Body of pancreas (tissue), 4 donors: Measurements from ENCODE around the gene NLRP7.
"Not testable (repeated sequence)": the region's sequence is repeated elsewhere in the genome, so short reads cannot be mapped to it uniquely, and the experiment has no call there.

Source experiments
- POLR2A ChIP-seq, 3 donors: fragments of 450-650 bp; IDR thresholded peaks; one replicate each; pipeline ENCODE4 v1.6.1; 2016; ENCODE audit warnings: antibody characterized with exemption in 3 of 3, mild to moderate bottlenecking in 2 of 3
- TF ChIP-seq, protein P1 (sequence below), 7 experiments: fragments of 450-650 bp in 4 of 7; fragments of 200-600 bp in 3 of 7; sonication (generic) in 3 of 7; IDR thresholded peaks; one replicate each; pipeline ENCODE4 v1.5.1; 2016 to 2019; ENCODE audit warnings: antibody characterized with exemption in 7 of 7

DNA sequence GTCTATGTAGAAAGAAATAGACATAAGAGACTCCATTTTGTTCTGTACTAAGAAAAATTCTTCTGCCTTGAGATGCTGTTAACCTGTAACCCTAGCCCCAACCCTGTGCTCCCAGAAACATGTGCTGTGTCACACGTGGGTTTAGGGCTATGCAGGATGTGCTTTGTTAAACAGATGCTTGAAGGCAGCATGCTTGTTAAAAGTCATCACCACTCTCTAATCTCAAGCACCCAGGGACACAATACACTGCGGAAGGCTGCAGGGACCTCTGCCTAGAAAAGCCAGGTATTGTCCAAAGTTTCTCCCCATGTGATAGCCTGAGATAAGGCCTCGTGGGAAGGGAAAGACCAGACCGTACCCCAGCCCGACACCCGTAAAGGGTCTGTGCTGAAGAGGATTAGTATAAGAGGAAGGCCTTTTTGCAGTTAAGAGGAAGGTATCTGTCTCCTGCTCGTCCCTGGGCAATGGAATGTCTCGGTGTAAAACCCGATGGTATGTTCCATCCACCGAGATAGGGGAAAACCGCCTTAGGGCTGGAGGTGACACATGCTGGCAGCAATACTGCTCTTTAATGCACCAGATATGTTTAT lies 3.5 kb downstream of the NLRP7 start:
- TF ChIP-seq, protein P1, sequence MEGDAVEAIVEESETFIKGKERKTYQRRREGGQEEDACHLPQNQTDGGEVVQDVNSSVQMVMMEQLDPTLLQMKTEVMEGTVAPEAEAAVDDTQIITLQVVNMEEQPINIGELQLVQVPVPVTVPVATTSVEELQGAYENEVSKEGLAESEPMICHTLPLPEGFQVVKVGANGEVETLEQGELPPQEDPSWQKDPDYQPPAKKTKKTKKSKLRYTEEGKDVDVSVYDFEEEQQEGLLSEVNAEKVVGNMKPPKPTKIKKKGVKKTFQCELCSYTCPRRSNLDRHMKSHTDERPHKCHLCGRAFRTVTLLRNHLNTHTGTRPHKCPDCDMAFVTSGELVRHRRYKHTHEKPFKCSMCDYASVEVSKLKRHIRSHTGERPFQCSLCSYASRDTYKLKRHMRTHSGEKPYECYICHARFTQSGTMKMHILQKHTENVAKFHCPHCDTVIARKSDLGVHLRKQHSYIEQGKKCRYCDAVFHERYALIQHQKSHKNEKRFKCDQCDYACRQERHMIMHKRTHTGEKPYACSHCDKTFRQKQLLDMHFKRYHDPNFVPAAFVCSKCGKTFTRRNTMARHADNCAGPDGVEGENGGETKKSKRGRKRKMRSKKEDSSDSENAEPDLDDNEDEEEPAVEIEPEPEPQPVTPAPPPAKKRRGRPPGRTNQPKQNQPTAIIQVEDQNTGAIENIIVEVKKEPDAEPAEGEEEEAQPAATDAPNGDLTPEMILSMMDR (IDR thresholded peaks at IDR 0.05): not testable (repeated sequence)
- TF ChIP-seq POLR2A (IDR thresholded peaks at IDR 0.05): not testable (repeated sequence)
